ENCODE measurements around the gene TENT5C. TPM values are rescaled to one million over a fixed set of nuclear protein-coding genes. Genes with fewer than 3 reads are reported as not detected.

The TENT5C gene
- total RNA-seq, 1 experiment from 2014 or later = 1.4 TPM

DNA sequence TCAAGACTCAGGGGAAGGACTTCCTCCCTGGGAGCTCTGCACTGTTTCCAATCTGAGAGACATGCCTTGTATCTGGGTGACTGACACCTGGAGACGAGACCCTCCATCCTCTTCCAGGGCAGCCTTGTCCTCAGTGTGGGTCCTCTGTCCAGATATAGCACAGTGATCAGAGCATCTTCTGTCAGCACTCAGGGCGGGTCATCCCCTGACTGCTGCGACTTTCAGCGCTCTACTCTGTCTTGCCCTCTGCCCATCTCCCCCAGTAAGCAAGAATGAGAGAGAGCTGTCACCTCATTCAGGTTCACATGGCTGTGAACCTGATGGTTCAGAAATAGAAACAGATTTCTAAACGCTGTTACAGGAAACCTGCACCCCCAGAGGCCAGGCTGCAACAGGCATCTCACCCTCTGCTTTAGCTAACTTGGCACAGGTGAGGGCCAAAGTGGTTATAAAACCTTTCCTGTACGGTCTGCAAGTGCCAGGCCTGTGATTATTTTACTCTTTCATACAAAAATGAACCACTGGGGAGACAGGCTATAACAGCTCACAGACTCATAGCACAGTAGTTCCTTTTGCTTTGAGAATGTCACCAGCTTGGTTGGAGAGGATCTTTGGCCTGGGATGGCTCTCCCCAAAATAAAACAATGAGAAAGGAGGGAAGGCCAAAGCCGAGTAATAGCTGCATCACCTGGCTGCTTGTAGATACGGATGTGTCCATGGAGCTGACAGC, 11.4 kb upstream of the TENT5C start:
- CTCF ChIA-PET = no interaction called here
- H3K9me3 Mint-ChIP-seq = no peaks in the 10 kb centered on the region
- no peak overlapping the region for H3K4me3 Mint-ChIP-seq
- peaks cover 7% of the 10 kb centered on the region; the same call in 1 of the 2 replicates for H3K4me1 Mint-ChIP-seq
- DNase-seq (ENCODE audit: low spot score) = no peak
- H3K27ac Mint-ChIP-seq = no peak overlapping the region
- no peak for ATAC-seq
- no peaks in the 10 kb centered on the region for H3K36me3 Mint-ChIP-seq
- TF ChIP-seq GABPB1 (CRISPR knock-in tag; IDR thresholded peaks at IDR 0.05) = no peak
- TF ChIP-seq MYBL2 (CRISPR knock-in tag; IDR thresholded peaks at IDR 0.05) = no peak
- TF ChIP-seq ZNF423 (CRISPR knock-in tag; IDR thresholded peaks at IDR 0.05) = no peak
- TF ChIP-seq, protein P1, sequence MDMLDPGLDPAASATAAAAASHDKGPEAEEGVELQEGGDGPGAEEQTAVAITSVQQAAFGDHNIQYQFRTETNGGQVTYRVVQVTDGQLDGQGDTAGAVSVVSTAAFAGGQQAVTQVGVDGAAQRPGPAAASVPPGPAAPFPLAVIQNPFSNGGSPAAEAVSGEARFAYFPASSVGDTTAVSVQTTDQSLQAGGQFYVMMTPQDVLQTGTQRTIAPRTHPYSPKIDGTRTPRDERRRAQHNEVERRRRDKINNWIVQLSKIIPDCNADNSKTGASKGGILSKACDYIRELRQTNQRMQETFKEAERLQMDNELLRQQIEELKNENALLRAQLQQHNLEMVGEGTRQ (CRISPR knock-in tag; IDR thresholded peaks at IDR 0.05) = no peak
- TF ChIP-seq, protein P2, sequence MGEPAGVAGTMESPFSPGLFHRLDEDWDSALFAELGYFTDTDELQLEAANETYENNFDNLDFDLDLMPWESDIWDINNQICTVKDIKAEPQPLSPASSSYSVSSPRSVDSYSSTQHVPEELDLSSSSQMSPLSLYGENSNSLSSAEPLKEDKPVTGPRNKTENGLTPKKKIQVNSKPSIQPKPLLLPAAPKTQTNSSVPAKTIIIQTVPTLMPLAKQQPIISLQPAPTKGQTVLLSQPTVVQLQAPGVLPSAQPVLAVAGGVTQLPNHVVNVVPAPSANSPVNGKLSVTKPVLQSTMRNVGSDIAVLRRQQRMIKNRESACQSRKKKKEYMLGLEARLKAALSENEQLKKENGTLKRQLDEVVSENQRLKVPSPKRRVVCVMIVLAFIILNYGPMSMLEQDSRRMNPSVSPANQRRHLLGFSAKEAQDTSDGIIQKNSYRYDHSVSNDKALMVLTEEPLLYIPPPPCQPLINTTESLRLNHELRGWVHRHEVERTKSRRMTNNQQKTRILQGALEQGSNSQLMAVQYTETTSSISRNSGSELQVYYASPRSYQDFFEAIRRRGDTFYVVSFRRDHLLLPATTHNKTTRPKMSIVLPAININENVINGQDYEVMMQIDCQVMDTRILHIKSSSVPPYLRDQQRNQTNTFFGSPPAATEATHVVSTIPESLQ (CRISPR knock-in tag; IDR thresholded peaks at IDR 0.05) = no peak
- H3K27me3 Mint-ChIP-seq (ENCODE audit: low read depth) = no peaks in the 10 kb centered on the region
- POLR2A ChIA-PET = no interaction called here

DNA sequence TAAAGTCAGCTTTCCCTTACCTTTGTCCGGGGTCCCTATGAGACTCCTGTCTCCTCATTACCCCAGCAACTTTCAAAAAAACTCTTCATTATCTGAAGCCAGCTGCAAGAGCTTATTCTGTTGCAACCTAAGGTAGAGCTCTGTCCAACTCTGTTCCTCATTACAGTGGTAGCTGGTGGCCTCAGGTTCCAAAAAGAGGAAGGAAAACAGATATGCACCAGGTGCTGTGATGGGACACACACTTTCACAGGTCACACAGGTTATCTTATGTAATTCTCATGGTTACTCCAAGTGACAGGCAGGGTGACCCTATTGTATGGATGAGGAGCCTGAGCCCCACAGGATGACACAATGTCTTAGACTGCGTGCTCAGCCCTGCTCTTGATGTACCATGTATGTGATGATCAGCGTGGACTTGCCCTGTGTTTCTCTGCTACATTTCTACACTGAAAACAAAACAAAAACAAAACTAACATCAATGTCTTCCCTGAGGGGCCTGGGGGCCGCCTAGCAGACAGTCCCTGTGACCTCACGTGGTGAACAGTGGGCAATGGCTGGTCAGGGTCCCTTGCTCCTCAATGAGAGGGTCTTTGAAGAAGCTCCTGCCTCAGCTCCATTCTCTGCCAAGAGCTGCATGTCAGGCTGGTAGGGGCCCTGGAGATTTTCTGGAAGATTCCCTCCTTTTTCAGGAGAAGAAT, 9.7 kb upstream of the TENT5C start:
- no peaks in the 10 kb centered on the region for H3K9me3 Mint-ChIP-seq
- ATAC-seq (no peak), DNase-seq (ENCODE audit: low spot score) (no peak)
- CTCF ChIA-PET = no interaction called here
- no peaks in the 10 kb centered on the region for H3K4me1 Mint-ChIP-seq
- H3K36me3 Mint-ChIP-seq = no peaks in the 10 kb centered on the region
- no peaks in the 10 kb centered on the region for H3K27me3 Mint-ChIP-seq (ENCODE audit: low read depth)
- POLR2A ChIA-PET = interaction anchor here (0.7 kb wide), 1 partner anchor 24 kb away, joined by 3 read pairs; no protein-coding TSS in a partner anchor
- no peak overlapping the region for H3K27ac Mint-ChIP-seq
- no peak overlapping the region for H3K4me3 Mint-ChIP-seq
- TF ChIP-seq, protein P3, sequence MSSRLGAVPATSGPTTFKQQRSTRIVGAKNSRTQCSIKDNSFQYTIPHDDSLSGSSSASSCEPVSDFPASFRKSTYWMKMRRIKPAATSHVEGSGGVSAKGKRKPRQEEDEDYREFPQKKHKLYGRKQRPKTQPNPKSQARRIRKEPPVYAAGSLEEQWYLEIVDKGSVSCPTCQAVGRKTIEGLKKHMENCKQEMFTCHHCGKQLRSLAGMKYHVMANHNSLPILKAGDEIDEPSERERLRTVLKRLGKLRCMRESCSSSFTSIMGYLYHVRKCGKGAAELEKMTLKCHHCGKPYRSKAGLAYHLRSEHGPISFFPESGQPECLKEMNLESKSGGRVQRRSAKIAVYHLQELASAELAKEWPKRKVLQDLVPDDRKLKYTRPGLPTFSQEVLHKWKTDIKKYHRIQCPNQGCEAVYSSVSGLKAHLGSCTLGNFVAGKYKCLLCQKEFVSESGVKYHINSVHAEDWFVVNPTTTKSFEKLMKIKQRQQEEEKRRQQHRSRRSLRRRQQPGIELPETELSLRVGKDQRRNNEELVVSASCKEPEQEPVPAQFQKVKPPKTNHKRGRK (CRISPR knock-in tag; IDR thresholded peaks at IDR 0.05; ENCODE audit: borderline replicate concordance) = no peak
- TF ChIP-seq, protein P4, sequence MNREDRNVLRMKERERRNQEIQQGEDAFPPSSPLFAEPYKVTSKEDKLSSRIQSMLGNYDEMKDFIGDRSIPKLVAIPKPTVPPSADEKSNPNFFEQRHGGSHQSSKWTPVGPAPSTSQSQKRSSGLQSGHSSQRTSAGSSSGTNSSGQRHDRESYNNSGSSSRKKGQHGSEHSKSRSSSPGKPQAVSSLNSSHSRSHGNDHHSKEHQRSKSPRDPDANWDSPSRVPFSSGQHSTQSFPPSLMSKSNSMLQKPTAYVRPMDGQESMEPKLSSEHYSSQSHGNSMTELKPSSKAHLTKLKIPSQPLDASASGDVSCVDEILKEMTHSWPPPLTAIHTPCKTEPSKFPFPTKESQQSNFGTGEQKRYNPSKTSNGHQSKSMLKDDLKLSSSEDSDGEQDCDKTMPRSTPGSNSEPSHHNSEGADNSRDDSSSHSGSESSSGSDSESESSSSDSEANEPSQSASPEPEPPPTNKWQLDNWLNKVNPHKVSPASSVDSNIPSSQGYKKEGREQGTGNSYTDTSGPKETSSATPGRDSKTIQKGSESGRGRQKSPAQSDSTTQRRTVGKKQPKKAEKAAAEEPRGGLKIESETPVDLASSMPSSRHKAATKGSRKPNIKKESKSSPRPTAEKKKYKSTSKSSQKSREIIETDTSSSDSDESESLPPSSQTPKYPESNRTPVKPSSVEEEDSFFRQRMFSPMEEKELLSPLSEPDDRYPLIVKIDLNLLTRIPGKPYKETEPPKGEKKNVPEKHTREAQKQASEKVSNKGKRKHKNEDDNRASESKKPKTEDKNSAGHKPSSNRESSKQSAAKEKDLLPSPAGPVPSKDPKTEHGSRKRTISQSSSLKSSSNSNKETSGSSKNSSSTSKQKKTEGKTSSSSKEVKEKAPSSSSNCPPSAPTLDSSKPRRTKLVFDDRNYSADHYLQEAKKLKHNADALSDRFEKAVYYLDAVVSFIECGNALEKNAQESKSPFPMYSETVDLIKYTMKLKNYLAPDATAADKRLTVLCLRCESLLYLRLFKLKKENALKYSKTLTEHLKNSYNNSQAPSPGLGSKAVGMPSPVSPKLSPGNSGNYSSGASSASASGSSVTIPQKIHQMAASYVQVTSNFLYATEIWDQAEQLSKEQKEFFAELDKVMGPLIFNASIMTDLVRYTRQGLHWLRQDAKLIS (CRISPR knock-in tag; IDR thresholded peaks at IDR 0.05; ENCODE audit: borderline replicate concordance) = no peak
- TF ChIP-seq SP1 (CRISPR knock-in tag; conservative IDR thresholded peaks at IDR 0.05) = no peak
- no peak for TF ChIP-seq ZNF423 (CRISPR knock-in tag; IDR thresholded peaks at IDR 0.05)
- TF ChIP-seq, protein P5, sequence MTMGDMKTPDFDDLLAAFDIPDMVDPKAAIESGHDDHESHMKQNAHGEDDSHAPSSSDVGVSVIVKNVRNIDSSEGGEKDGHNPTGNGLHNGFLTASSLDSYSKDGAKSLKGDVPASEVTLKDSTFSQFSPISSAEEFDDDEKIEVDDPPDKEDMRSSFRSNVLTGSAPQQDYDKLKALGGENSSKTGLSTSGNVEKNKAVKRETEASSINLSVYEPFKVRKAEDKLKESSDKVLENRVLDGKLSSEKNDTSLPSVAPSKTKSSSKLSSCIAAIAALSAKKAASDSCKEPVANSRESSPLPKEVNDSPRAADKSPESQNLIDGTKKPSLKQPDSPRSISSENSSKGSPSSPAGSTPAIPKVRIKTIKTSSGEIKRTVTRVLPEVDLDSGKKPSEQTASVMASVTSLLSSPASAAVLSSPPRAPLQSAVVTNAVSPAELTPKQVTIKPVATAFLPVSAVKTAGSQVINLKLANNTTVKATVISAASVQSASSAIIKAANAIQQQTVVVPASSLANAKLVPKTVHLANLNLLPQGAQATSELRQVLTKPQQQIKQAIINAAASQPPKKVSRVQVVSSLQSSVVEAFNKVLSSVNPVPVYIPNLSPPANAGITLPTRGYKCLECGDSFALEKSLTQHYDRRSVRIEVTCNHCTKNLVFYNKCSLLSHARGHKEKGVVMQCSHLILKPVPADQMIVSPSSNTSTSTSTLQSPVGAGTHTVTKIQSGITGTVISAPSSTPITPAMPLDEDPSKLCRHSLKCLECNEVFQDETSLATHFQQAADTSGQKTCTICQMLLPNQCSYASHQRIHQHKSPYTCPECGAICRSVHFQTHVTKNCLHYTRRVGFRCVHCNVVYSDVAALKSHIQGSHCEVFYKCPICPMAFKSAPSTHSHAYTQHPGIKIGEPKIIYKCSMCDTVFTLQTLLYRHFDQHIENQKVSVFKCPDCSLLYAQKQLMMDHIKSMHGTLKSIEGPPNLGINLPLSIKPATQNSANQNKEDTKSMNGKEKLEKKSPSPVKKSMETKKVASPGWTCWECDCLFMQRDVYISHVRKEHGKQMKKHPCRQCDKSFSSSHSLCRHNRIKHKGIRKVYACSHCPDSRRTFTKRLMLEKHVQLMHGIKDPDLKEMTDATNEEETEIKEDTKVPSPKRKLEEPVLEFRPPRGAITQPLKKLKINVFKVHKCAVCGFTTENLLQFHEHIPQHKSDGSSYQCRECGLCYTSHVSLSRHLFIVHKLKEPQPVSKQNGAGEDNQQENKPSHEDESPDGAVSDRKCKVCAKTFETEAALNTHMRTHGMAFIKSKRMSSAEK (CRISPR knock-in tag; IDR thresholded peaks at IDR 0.05; ENCODE audit: borderline replicate concordance) = no peak
- TF ChIP-seq, protein P6, sequence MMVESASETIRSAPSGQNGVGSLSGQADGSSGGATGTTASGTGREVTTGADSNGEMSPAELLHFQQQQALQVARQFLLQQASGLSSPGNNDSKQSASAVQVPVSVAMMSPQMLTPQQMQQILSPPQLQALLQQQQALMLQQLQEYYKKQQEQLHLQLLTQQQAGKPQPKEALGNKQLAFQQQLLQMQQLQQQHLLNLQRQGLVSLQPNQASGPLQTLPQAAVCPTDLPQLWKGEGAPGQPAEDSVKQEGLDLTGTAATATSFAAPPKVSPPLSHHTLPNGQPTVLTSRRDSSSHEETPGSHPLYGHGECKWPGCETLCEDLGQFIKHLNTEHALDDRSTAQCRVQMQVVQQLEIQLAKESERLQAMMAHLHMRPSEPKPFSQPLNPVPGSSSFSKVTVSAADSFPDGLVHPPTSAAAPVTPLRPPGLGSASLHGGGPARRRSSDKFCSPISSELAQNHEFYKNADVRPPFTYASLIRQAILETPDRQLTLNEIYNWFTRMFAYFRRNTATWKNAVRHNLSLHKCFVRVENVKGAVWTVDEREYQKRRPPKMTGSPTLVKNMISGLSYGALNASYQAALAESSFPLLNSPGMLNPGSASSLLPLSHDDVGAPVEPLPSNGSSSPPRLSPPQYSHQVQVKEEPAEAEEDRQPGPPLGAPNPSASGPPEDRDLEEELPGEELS (CRISPR knock-in tag; IDR thresholded peaks at IDR 0.05) = no peak
- TF ChIP-seq, protein P7, sequence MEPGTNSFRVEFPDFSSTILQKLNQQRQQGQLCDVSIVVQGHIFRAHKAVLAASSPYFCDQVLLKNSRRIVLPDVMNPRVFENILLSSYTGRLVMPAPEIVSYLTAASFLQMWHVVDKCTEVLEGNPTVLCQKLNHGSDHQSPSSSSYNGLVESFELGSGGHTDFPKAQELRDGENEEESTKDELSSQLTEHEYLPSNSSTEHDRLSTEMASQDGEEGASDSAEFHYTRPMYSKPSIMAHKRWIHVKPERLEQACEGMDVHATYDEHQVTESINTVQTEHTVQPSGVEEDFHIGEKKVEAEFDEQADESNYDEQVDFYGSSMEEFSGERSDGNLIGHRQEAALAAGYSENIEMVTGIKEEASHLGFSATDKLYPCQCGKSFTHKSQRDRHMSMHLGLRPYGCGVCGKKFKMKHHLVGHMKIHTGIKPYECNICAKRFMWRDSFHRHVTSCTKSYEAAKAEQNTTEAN (CRISPR knock-in tag; IDR thresholded peaks at IDR 0.05) = no peak
- TF ChIP-seq, protein P1 (CRISPR knock-in tag; IDR thresholded peaks at IDR 0.05) = no peak
